Peyer's patch (tissue), 4 donors: ENCODE measurements around the gene DOCK4.

ENCODE experiments used
- POLR2A ChIP-seq, 2 donors: fragments of 450-650 bp; IDR thresholded peaks; one replicate each; pipeline ENCODE4 v1.5.1; 2017; ENCODE audit warnings: antibody characterized with exemption in 2 of 2, mild to moderate bottlenecking in 2 of 2, moderate library complexity in 2 of 2
- TF ChIP-seq, protein P1 (sequence below), 6 experiments: fragments of 450-650 bp in 4 of 6; fragments of 200-600 bp in 2 of 6; sonication (generic) in 1 of 6; IDR thresholded peaks; one replicate each; pipeline ENCODE4 v1.5.1; 2017 to 2019; ENCODE audit warnings: antibody characterized with exemption in 6 of 6, mild to moderate bottlenecking in 3 of 6, moderate library complexity in 1 of 6

DNA sequence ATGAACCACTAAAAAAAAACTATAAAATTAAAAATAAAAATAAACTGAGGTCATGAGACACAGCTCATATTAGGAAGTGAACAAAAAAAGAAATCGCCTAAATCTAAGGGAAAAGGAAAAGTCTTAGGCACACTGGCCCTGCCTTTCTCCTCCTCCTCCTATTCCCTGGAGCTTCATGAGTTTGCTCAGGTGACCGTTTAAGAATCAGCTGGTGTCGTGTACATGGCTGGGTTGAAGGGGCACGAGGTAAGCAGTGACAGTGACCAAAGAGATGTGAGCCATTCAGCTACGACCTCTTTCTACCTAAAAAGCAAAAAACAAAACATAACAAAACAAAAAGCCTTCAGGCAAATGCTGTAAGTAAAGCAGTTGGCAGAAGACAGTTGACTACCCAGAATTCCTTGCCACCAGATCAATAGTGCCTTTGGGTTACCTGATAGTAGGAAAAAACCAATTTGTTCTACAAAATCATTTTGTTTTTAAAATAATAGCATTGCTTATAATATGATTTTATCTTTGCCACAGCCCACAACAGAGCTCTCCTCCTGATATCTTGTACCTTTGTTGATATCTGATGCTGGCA, 135.4 kb downstream of the DOCK4 start:
- TF ChIP-seq, protein P1, sequence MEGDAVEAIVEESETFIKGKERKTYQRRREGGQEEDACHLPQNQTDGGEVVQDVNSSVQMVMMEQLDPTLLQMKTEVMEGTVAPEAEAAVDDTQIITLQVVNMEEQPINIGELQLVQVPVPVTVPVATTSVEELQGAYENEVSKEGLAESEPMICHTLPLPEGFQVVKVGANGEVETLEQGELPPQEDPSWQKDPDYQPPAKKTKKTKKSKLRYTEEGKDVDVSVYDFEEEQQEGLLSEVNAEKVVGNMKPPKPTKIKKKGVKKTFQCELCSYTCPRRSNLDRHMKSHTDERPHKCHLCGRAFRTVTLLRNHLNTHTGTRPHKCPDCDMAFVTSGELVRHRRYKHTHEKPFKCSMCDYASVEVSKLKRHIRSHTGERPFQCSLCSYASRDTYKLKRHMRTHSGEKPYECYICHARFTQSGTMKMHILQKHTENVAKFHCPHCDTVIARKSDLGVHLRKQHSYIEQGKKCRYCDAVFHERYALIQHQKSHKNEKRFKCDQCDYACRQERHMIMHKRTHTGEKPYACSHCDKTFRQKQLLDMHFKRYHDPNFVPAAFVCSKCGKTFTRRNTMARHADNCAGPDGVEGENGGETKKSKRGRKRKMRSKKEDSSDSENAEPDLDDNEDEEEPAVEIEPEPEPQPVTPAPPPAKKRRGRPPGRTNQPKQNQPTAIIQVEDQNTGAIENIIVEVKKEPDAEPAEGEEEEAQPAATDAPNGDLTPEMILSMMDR (IDR thresholded peaks at IDR 0.05): no peak
- TF ChIP-seq POLR2A (IDR thresholded peaks at IDR 0.05): no peak
